B cell (primary cell): Measurements from ENCODE around the gene OTOP3. TPM values are rescaled to one million over a fixed set of nuclear protein-coding genes. Genes with fewer than 3 reads are reported as not detected.

Experiments used
- ATAC-seq: fragments of 200-7000 bp; cut with Tn5 transposase; one replicate; pipeline ENCODE4 v1.10.0; 2021; ENCODE audit warnings: low read depth, mild to moderate bottlenecking, moderate number of reproducible peaks, moderate library complexity
- CTCF ChIA-PET: fragments of 350-600 bp; sonication (Branson Sonifier 250); formaldehyde crosslinking; loops from one replicate; lab custom pipeline; 2021; ENCODE audit warnings: antibody characterized with exemption, inconsistent platforms; lab: Charles Lee
- POLR2A ChIA-PET: fragments of 350-600 bp; sonication (Branson Sonifier 250); formaldehyde crosslinking; loops from one replicate; lab custom pipeline; 2021; ENCODE audit warnings: antibody characterized with exemption; lab: Charles Lee
- DNase-seq: peaks from one replicate; pipeline ENCODE4 v3.0.0; 2013
- H2AFZ ChIP-seq: 2 replicates; pipeline ENCODE4 v1.6.1; 2012; ENCODE audit warnings: mild to moderate bottlenecking, low read depth, low read length; ENCODE audit not compliant: insufficient read depth, poor library complexity, severe bottlenecking
- H3K27ac ChIP-seq, 2 donors: 1 replicate in 1 of 2; 2 replicates in 1 of 2; pipeline ENCODE4 v1.5.1; 2012 to 2013; ENCODE audit warnings: low read length in 2 of 2, mild to moderate bottlenecking in 2 of 2, moderate library complexity in 1 of 2
- H3K27me3 ChIP-seq, 4 experiments: fragments of 200-600 bp in 1 of 4; sonication (generic) in 1 of 4; replicated peaks in 1 of 4; 1 replicate in 2 of 4; 2 replicates in 2 of 4; pipeline versions ENCODE4 v1.6.1 to v1.7.0; 2013 to 2016; ENCODE audit warnings: low read length in 3 of 4, mild to moderate bottlenecking in 2 of 4, mixed read lengths in 1 of 4, moderate library complexity in 1 of 4; ENCODE audit not compliant: insufficient read depth in 4 of 4, control insufficient read depth in 3 of 4; ENCODE audit errors: control extremely low read depth in 1 of 4
- H3K36me3 ChIP-seq, 2 experiments: replicated peaks in 1 of 2; 1 replicate in 1 of 2; 2 replicates in 1 of 2; pipeline versions ENCODE4 v1.6.1 to v1.7.1; 2013; ENCODE audit warnings: low read length in 1 of 2; ENCODE audit not compliant: insufficient read depth in 2 of 2, control insufficient read depth in 1 of 2; ENCODE audit errors: control extremely low read depth in 1 of 2, extremely low read depth in 1 of 2
- H3K4me1 ChIP-seq, 2 donors: fragments of 200-600 bp in 1 of 2; sonication (generic) in 1 of 2; 1 replicate in 1 of 2; 2 replicates in 1 of 2; pipeline versions ENCODE4 v1.5.1 to v1.6.1; 2013 to 2017; ENCODE audit warnings: low read length in 2 of 2; ENCODE audit not compliant: control insufficient read depth in 2 of 2, insufficient read depth in 2 of 2
- H3K4me2 ChIP-seq: replicated peaks from 2 replicates; pipeline ENCODE3; 2012; ENCODE audit warnings: mild to moderate bottlenecking, low read depth, low read length; ENCODE audit not compliant: poor library complexity, severe bottlenecking
- H3K4me3 ChIP-seq, 5 experiments: fragments of 200-600 bp in 1 of 5; sonication (generic) in 1 of 5; 1 replicate in 3 of 5; 2 replicates in 2 of 5; pipeline versions ENCODE4 v1.5.1 to v1.7.0; 2011 to 2016; ENCODE audit warnings: low read length in 4 of 5, mild to moderate bottlenecking in 4 of 5, low read depth in 2 of 5, control low read depth in 1 of 5, moderate library complexity in 1 of 5; ENCODE audit not compliant: insufficient read depth in 1 of 5; ENCODE audit errors: control extremely low read depth in 1 of 5, extremely low read depth in 1 of 5
- H3K79me2 ChIP-seq: fragments of 200-600 bp; sonication (generic); one replicate; pipeline ENCODE4 v1.6.0; 2016; ENCODE audit warnings: low read length; ENCODE audit not compliant: control insufficient read depth, insufficient read depth
- H3K9ac ChIP-seq: fragments of 200-600 bp; sonication (generic); 2 replicates; pipeline ENCODE4 v1.6.1; 2017; ENCODE audit warnings: mild to moderate bottlenecking, low read length, moderate library complexity
- H3K9me3 ChIP-seq, 3 donors: one replicate each; pipeline versions ENCODE4 v1.6.1 to v1.7.1; 2013; ENCODE audit warnings: low read length in 2 of 3; ENCODE audit not compliant: control insufficient read depth in 2 of 3, insufficient read depth in 1 of 3; ENCODE audit errors: control extremely low read depth in 1 of 3
- H4K20me1 ChIP-seq: 2 replicates; pipeline ENCODE4 v1.6.0; 2012; ENCODE audit warnings: mild to moderate bottlenecking, low read length; ENCODE audit not compliant: insufficient read depth, control insufficient read depth, poor library complexity, severe bottlenecking
- H3K27ac Mint-ChIP-seq: one replicate; pipeline ENCODE4 v1.8.0; 2021; ENCODE audit warnings: mixed read lengths
- H3K27me3 Mint-ChIP-seq: one replicate; pipeline ENCODE4 v1.8.0; 2021; ENCODE audit warnings: mixed read lengths
- H3K4me1 Mint-ChIP-seq: one replicate; pipeline ENCODE4 v1.8.0; 2021; ENCODE audit warnings: mixed read lengths
- H3K4me3 Mint-ChIP-seq: one replicate; pipeline ENCODE4 v1.8.0; 2021; ENCODE audit warnings: mixed read lengths
- H3K9me3 Mint-ChIP-seq: one replicate; pipeline ENCODE4 v1.8.0; 2022; ENCODE audit warnings: mixed read lengths; ENCODE audit not compliant: insufficient read depth
- CTCF ChIP-seq: fragments of 200-600 bp; IDR thresholded peaks from one replicate; pipeline ENCODE4 v1.8.0; 2022; ENCODE audit warnings: antibody characterized with exemption, mild to moderate bottlenecking
- EZH2 ChIP-seq: IDR thresholded peaks from 2 replicates; pipeline ENCODE4 v1.6.1; 2012; ENCODE audit warnings: borderline replicate concordance, low read depth, mild to moderate bottlenecking, moderate library complexity, low read length; ENCODE audit not compliant: insufficient read depth, poor library complexity, severe bottlenecking
- WGBS: methylation state at CpG from one replicate; pipeline ENCODE4 v1.1.5; 2013; ENCODE audit warnings: missing lambda C conversion rate; ENCODE audit not compliant: insufficient coverage; 5-methylcytosine and 5-hydroxymethylcytosine counted together
- intact Hi-C: fragments of 100-400 bp; cut with micrococcal nuclease; formaldehyde crosslinking; loops from one replicate; pipeline ENCODE4 v1.10.0; 2022
- polyA plus RNA-seq: library from polyadenylated mRNA; depleted of rRNA; stranded (reverse); fragments of >200 nt; gene quantifications from 2 replicates; pipeline ENCODE4 v1.2.3, GENCODE V29; 2012
- total RNA-seq, 2 donors: library from RNA; stranded (reverse); fragments of 120-200 nt in 1 of 2; gene quantifications; 1 replicate in 1 of 2; 2 replicates in 1 of 2; pipeline versions ENCODE4 v1.2.3 to v1.2.4, GENCODE V29; 2013 to 2022

The OTOP3 gene
- total and polyA plus RNA-seq, 2 donors (not counting 1 experiment from before 2014, with no cell fraction given) = not detected

- CTCF ChIA-PET = interaction anchor here (0.6 to 1.2 kb wide), 3 partner anchors 9 to 78 kb away, joined by 3 to 6 read pairs (median 4); partner anchors contain the start of gene MRPL58
- H3K9me3 Mint-ChIP-seq = no peaks in the 10 kb centered on the region
- Histone ChIP-seq H3K4me1 (peaks cover 9 to 10% of the 10 kb centered on the region in 2 donors), H3K79me2 (no peaks in the 10 kb centered on the region), H3K27me3 (peaks cover 0 to 27% (median 11%) of the 10 kb centered on the region in 4 experiments), H3K27ac (no peak overlapping the region), H3K4me3 (no peak overlapping the region), H3K9ac (no peak overlapping the region), H4K20me1 (no peaks in the 10 kb centered on the region), H3K9me3 (peaks cover 0 to 4% (median 0%) of the 10 kb centered on the region in 3 donors), H3K4me2 (no peak overlapping the region), H3K36me3 (no peaks in the 10 kb centered on the region), H2AFZ (no peak overlapping the region)
- POLR2A ChIA-PET = interaction anchor here (0.6 kb wide), 1 partner anchor 196 kb away, joined by 3 read pairs; no protein-coding TSS in a partner anchor
- peaks cover 13% of the 10 kb centered on the region for H3K27me3 Mint-ChIP-seq
- H3K4me3 Mint-ChIP-seq = no peak overlapping the region
- no peak overlapping the region for H3K27ac Mint-ChIP-seq
- no peak for DNase-seq
- WGBS = 61% methylated on average over 2 of the region's 2 CpGs
- H3K4me1 Mint-ChIP-seq = peaks cover 7% of the 10 kb centered on the region
- ATAC-seq = no peak
- intact Hi-C loops = no loop called here
- TF ChIP-seq CTCF = no peak
- no peak for TF ChIP-seq EZH2
These were observed 56.5 kb downstream of the OTOP3 start for GRCh38 chr17:74992223-74992622.

GRCh38 chr17:74994440-74994839, 58.7 kb downstream of the OTOP3 start:
- POLR2A ChIA-PET = no interaction called here
- 100% methylated on average over 1 of the region's 7 CpGs for WGBS
- Histone ChIP-seq H3K4me2 (no peak overlapping the region), H4K20me1 (no peaks in the 10 kb centered on the region), H3K36me3 (no peaks in the 10 kb centered on the region), H3K9me3 (no peaks in the 10 kb centered on the region), H3K9ac (no peak overlapping the region), H3K4me1 (no peaks in the 10 kb centered on the region), H3K27me3 (peaks cover 0 to 11% (median 0%) of the 10 kb centered on the region in 4 experiments), H3K4me3 (no peak overlapping the region), H2AFZ (no peak overlapping the region), H3K79me2 (no peaks in the 10 kb centered on the region), H3K27ac (no peak overlapping the region)
- Mint-ChIP-seq H3K27me3 (peaks cover 11% of the 10 kb centered on the region), H3K4me1 (no peaks in the 10 kb centered on the region), H3K27ac (no peak overlapping the region), H3K9me3 (no peaks in the 10 kb centered on the region), H3K4me3 (no peak overlapping the region)
- ATAC-seq (no peak), DNase-seq (no peak)
- CTCF ChIA-PET = no interaction called here
- intact Hi-C loops = no loop called here
- TF ChIP-seq EZH2 (no peak), CTCF (no peak)
